ENCODE results near the gene GRIP1.

GRIP1 gene

DNA sequence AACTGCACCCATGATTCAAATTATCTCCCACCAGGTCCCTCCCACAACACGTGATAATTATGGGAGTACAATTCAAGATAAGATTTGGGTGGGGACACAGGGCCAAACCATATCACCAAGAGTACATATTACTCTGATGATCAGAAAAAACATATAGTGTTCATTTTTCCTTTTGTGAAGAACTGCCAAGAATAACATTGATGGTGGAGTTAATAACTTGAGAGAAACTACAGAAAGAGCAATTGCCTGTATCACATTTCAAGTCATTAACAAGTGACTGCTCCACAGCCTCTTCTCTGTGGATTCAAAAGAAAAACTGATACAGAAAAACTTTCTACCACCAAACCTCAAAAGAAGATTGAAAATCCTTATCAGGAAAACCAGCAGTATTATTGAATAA is 34.7 kb downstream of the GRIP1 start:
- no peak for DNase-seq

DNA sequence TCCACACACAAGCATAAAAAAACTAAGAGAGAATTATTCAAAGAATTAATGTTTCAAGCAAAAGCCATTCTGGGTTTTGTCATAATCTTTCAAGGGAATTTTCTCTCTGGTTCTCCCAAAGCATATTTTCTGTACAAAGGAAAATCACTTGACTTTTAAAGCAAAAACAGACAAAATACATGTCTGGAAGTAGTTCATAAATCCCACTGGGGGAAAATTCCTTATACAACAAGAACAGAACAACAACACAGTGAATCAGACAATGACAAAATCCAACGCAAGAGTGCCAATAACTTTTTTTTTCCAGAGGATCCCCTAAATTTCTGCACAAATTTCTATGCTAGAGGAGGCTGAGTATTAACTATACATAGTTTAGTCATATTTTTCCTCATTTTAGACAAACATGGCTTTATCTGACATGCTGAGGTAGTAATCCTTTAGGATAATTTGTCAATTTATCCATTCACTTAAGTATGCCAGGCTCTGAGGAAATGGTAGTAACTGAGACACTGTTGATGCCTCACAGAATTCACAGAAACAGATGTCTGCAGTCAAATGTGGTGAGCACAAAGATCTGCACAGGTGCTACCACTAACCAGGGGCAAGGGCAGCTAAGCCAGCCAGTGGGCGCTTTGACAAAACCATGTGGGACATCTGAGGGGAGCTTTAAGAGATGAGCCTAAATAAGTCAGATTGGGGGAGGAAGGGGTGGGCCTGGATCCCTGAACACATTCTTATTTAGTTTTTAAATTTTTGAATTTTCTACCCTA is 38.0 kb downstream of the GRIP1 start:
- DNase-seq: no peak

DNA sequence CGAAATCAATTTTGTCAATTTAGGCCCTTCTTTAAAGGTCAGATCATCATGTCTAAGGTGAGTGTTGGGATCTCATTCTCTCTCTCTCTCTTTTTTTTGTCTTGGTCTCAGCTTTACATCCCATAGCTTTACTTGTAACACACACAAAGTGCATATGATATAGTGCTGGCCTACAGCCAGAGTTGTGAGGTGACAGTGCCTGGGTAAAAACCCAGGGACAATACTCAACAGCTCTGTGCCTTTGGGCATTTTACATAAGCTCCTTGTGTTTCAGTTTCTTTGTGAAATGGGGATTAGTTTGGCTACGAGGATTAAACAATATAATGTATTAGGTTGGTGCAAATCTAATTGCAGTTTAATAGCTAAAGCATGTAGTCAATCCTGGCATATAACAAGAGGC is 40.2 kb downstream of the GRIP1 start:
- no peak for DNase-seq

DNA sequence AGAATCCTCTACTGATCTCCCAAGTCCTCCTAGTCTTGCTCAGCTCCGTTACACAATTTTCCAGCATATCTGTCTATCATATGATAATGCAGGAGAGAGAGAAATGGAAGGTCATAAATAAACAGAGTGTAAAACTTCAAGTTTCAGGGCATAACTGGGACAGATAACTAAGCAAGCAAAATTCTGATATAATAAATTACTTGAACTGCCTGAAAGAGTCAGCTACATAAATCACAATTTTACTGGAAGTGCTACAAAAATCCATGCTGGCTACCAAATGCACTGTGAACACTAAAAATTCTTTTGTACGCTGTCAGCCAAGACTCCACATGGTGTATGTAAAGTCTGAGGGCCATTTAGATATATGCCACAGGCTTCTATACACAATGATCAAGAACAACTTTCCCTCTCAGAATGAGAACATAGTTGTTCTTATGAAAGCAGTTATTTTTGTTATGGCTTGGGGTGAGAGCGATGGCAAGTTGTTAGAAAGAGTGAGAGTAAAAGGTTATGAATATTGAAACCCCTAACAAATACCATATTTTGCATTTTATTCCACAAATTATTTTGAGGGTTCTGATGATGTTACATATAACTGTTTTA is 41.1 kb downstream of the GRIP1 start:
- no peak for DNase-seq

- DNase-seq: peak in 51 of 56 donors; percentile 2 to 86 (median 43)
These were observed 42.1 kb downstream of the GRIP1 start for GRCh38 chr12:66636771-66637170.

- DNase-seq: no peak
These were observed 45.2 kb downstream of the GRIP1 start for GRCh38 chr12:66633676-66634075.

DNA sequence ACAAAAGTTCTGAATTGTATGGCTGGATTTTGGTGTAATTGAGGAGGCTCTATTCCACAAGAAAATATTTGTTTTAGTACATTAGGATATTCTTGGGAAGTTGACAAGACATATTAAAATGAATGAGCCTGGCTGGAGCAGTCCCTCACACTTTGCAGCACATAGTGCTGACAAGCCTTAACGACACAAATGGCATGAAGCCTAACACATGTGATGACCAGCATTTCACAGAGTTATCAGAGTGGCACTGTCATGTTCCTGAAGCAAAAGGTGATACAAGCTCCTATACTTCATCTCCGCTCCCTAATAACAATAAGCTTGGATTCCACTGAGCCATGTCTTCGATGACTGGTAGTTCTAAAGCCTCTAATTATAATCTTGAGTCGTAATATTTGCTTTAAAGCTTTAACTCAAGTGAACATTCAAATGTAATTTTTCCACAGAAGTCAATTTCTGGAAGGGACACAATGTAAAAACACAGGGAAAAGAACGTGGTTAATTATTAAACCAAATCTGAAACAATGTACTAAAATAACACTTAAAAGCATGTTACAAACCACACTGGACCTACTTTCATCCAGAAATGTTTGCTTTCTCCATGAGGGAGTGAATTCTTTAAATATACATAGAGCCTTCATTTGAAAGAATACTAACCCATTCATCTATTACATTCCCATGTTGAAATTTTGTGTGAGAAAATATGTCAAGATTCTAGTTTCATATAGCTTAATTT is 49.6 kb downstream of the GRIP1 start:
- DNase-seq: no peak

DNA sequence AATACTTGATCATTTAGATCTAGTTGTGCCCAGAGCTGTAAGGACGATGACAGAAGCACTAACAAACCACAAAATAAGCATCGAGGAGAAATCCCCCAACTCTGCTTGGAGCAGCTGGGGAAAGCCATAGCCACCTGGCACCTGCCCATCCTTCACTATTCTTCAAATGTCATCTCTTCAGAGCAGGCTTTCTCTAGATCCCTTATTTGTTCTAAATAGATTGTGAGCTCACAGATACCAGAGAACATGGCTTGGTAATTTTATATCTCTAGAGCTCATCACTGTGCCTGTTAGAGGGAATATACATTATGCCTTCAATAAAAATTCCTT is 50.9 kb downstream of the GRIP1 start:
- DNase-seq: no peak

GRCh38 chr12:66627270-66627987 is 51.4 kb downstream of the GRIP1 start:
- DNase-seq: no peak

GRCh38 chr12:66624806-66625205 is 54.1 kb downstream of the GRIP1 start:
- DNase-seq: no peak

DNA sequence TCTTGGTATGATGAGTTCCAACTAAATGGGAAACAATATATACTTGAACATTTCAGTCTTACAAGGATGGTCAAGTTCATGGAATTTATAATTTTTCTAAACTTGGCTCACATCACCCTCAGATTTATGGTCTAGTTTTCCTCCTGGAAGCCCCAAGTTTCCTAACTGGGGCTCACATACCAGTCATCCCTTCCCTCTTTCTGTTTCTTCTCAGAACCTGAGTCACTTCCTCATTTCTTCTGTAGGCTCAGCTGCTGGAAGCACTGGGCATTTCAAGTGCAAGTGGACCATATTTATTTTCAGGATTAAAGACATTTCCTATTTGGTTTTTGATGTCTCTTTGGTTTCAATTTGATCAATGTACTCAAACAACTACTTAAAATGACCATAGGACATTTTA is 55.4 kb downstream of the GRIP1 start:
- DNase-seq: no peak

DNA sequence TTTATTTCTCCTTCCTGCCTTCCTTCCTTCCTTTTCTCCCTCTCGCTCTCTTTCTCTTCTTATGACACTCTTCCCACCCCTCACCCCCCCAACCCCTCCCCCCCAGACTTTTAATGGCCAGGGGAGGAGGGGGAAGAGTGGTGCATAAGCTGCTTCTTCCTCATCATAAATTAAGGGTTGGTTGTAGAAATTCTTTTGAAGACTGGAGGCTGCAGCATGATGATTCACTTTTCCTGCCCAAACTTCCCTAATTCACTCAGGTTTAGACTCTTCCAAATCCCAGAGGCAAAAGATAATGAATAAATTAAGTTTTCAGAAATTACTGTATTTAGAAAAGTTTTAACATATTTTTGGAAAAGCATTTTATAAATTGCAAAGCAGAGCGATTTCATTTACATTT is 58.2 kb downstream of the GRIP1 start:
- no peak for DNase-seq

GRCh38 chr12:66620026-66620425 is 58.9 kb downstream of the GRIP1 start:
- no peak for DNase-seq

DNA sequence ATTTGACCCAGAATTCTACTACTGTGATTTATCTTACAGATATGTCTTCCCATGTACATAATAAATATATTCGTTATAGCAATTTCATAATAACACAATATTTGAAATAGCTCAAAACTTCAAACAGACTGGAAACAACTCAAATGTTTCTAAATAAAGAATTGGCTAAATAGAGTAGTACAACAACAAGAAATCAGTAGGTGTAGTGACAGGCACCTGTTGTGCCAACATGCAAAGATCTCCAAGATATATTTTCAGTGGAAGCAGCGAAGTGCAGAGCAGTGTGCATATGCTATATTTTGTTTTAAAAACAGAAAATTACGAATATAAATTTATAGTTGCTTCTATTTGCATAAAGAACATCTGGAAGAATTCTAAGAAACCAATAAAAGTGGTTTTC is 60.9 kb downstream of the GRIP1 start:
- no peak for DNase-seq

GRCh38 chr12:66612090-66612775 is 66.6 kb downstream of the GRIP1 start:
- no peak for DNase-seq

- DNase-seq: no peak
These were observed 71.7 kb downstream of the GRIP1 start for GRCh38 chr12:66607147-66607546.

GRCh38 chr12:66605293-66605692 is 73.6 kb downstream of the GRIP1 start:
- DNase-seq: no peak

- no peak for DNase-seq
These were observed 74.8 kb downstream of the GRIP1 start for GRCh38 chr12:66603981-66604479.

DNA sequence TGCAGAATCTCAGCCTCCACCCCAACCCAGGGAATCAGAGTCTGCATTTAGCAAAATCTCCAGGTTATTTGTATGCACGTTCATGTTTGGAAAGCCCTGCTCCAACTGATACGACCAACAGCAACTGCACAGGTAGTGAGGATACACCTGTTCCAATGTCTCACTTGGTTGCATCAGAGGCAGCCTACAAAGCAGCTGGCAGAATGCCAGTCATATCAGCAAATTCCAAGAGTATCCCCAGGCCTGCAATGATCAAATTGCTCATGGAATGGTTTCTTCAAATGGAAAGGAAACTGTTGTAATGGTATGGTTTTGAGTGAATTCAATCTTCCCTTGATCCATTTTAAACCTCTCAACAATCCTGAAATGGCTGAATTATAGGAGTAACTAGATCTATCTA is 75.4 kb downstream of the GRIP1 start:
- DNase-seq: no peak

- DNase-seq: no peak
These were observed 76.3 kb downstream of the GRIP1 start for GRCh38 chr12:66602483-66603143.

- no peak for DNase-seq
These were observed 78.0 kb downstream of the GRIP1 start for GRCh38 chr12:66600903-66601302.
